COR-L47 (cell line): ENCODE measurements around the gene EML6.
A peak's percentile ranks its signal among the peaks of the same experiment; 100 is the strongest.
"Not testable (repeated sequence)": the region's sequence is repeated elsewhere in the genome, so short reads cannot be mapped to it uniquely, and the experiment has no call there.

ENCODE experiments used
- DNase-seq: peaks from one replicate; lab custom pipeline; 2025; lab: John Stamatoyannopoulos, UW

The EML6 gene

DNA sequence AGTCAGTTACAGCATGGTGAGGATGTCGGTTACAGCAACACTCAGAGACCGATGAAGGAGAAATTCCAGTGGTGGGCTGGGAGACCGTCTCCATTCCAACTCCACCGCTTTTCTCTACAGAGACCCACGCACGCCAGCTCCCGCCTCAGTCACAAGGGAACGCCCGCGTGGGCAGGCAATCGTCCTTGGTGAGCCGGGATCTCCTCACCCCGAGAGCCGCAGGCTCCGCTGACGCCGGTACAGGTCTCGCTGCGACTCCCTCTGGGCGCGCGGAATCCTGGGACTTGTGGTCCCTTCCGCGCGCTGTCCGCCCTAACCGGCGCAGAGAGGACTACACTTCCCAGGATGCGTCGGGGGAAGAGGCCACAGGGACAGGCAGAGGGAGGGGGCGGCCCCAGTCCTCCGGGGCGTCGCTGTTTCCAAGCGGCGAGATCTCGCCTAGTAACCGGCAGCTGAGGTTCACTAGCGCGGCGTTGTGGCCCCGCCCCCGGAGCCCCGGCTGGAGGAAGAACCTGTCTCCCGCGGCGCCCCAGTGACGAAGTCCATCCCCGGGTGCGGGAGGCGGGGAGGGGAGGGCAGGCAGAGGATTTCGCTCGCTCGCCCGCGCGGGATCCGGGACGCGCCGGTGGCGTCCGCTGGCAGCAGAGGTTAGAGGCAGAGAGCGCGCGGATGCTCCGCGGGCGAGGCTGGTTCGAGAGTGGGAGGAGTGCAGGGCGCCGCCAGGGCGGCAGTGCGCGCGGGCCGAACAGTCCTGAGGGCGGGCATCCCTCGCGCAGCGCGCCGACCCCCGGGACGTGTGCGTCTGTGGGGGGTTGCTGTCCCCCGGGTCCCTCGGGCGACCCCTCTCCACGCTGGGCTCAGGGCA lies at the start of gene EML6:
Gene EML6, plus strand, starts transcription at position 532 of the 865 bp plus-strand sequence. CDS start 1,400 bp downstream, outside the sequence.
- DNase-seq, result peak; percentile 99

DNA sequence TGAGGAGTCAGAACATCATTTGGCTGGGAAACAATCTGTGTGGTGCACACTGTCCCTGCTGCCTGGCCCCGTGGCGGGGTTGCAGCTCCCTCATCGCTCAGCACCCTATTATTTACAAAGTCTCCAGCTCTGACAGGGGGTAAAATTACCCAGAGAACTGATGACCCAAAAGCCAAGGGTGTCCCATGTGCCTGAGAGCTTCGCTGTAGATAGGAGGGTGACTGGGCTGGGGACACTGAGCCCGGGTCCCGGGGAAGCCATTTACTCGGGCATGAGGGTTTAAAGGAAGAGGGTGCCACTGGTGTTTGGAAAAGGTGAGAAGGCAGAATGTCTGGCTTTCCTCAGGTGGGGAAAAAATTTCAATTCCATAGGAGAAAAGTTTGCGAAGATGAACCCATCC lies 48.2 kb upstream of the EML6 start:
- DNase-seq, result no peak

DNA sequence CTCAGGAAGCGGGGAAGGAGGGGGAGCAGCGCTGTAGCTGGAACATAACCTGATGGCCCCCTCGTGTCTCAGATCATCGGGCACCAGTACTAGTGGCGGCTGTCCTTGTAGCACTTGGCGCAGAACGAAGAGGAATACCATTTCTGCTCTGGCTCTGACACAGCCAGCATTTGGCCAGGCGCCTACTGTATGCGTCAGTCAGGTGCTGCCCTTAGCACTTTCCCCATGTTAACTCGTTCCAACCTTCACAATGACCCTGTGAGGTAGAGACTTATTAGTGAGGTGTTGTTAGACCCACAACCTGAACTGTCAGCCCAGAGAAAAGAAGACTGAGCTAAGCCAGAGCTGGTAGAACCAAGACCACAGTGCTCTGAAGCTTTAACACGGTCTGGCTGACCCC lies 47.7 kb upstream of the EML6 start:
- DNase-seq, result no peak

DNA sequence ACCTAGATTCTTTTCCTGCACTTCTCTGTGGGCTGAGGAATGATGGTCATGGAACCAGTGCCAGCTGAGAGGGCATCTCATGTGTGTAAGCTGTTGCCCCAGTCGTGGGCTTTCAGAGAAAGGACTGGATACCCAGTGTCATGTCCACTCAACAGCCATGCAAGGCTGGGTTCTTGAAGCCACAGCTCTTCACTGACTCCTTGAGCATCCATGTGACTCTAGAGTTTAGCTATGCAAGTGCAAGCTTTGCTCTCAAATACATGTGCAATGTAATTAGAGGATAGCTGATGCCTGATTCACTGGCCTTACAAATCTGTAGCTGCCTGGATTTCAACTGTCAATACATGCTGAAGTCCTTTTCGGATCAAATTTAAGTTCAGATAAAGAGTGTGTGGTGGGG lies 46.8 kb upstream of the EML6 start:
- no peak for DNase-seq

DNA sequence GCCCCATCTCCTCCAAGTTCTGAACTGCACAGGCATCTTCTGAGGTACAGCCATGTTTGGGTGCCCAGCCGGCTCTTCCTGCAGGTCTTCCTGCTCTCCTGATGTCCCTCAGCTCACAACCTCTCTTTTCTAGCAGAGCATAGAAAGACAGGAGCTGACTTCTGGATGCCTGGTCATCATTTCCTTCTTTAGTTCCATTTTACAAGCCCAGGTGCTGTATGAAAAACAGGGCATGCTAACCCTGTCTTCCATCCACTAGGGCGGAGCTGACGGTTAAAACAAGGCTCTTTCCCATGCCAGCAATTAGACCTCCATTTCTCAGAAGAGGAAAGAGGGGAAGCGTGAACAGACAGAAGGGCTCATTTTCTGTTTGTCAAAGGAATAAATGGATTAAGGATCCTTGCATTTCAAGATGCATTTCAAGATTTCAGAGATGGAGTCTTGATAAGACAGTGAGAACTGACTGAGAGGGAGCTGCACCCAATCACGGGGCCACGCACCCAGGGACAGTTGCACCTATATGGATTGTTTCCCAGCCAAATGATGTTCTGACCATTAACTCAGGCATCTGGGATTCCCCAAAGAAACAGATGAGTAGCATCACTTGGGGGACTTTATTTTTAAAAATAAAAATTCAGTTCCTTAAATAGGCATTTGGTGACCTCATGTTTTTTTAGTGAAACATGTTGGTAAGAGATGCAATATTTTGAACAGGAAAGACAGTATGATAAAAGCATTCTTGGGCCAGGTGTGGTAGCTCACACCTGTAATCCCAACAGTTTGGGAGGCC lies 45.8 kb upstream of the EML6 start:
- DNase-seq, result no peak

DNA sequence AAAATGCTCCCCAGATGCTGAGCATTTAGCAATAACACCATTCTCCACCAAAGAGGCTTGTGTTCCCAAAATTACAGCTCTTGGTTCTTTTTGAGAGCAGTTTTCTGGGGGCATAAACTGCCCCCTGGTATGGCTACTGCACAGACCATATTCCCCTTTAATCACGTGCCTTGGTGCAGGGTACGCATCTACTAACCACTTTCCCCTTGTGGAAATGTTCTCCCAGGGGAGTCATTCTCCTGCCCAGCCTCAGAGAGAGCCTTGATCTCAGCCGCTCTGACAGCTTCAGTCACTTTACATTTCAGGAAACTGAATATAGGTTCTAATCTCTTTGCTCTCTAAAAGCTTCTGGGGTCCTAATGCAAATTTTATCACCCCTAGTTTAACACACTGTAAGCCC lies 44.7 kb upstream of the EML6 start:
- DNase-seq, result no peak

DNA sequence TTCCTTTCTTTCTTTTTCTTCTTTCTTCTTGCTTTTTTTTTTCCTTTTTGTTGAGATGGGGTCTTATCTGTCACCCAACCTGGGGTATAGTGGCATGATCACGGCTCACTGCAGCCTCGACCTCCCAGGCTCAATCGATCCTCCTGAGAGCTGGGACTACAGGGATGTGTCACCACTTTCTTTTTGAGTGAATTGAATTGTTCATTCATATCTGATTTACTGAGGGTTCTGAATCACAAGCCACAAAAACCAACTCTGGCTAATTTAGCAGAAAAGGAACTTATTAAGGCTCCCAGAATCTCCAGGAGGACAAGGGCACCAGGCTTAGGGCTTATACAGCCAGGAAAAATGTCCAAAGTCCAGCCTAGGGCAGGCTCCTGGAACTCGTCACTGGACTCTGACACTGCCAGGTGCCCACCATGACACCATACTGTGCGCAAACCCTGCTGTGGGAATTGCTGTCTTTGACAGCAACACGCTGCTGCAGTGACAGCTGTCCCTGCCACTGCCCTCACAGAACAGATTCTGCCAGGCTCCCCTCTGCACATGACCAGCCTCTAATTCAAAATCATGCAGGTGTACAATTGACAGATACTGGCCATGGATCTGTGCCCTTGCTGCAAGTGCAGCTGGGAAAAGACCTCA lies 42.9 kb upstream of the EML6 start:
- DNase-seq, result no peak

DNA sequence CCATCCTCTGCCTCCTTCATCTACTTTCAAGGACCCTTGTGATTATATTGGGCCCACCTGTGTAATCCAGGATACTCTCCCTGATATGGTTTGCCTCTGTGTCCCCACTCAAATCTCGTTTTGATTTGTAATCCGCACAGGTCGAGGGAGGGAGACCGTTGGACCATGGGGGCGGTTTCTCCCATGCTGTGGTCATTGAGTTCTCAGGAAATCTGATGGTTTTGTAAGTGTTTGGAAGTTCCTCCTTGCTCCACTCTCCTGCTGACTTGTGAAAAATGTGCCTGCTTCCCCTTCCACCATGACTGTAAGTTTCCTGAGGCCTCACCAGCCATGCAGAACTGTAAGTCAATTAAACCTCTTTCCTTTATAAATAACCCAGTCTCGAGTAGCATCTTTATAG lies 42.0 kb upstream of the EML6 start:
- no peak for DNase-seq

DNA sequence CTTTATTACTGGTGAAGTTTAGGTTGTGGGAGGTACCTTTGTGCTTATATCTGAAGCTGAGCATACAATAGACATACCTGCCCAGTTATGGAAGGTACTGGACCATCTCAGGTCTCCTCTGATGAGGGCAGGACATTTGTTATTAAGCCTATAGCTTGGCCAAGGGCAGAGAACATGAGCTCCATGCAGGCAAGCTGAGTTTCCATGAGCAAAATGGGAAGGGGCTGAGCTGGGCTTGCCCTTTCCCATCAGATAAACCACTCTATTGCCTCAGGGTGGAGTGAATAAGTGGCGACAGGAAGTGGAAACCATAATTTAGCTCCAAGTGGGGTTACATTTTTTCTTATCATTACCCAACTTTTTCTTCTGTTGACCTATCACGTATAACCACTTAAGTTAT lies 39.9 kb upstream of the EML6 start:
- no peak for DNase-seq

DNA sequence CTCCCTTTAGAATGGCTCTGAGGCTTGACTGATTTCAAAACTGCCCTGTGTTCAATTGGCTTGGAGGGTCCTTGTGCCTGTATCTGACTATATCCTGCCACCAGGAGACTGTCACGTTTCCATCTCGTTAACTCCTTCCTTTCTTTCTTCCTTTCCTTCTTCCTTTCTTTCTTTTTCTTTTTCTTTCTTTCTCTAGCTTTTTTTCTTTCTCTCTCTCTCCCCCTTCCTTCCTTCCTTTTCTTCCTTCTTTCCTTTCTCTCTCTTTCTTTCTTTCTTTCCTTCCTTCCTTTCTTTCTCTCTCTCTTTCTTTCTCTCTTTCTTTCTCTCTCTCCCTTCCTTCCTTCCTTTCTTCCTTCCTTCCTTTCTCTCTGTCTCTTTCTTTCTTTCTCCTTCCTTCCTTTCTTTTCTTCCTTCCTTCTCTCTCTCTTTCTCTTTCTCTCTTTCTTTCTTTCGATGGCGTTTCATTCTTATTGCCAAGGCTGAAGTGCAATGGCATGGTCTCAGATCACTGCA lies 38.1 kb upstream of the EML6 start:
- no peak for DNase-seq

DNA sequence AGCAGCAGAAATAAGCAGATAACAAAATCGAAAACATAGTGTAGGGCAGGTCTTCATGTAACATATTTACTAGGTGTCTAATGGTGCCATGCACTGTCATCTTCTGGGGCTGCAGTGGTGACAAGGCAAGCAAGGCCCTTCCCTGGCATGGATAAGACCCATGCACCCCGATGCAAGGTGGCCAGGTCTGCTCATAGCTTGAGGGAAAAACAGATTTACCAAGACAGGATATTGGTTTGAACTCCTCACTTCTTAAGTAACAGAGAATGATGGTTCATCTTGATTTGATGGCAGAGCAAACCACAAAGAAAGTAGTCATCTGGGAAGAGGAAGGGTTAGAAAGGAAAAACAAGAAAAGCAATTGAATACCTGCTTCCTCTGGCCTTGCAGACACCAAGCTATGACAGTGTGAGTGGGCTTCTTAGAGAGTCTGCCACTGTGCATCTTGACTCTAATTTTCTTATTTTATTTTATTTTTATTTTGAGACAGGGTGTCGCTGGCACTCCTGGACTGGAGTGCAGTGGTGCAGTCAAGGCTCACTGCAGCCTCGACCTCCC lies 35.8 kb upstream of the EML6 start:
- DNase-seq, result no peak

DNA sequence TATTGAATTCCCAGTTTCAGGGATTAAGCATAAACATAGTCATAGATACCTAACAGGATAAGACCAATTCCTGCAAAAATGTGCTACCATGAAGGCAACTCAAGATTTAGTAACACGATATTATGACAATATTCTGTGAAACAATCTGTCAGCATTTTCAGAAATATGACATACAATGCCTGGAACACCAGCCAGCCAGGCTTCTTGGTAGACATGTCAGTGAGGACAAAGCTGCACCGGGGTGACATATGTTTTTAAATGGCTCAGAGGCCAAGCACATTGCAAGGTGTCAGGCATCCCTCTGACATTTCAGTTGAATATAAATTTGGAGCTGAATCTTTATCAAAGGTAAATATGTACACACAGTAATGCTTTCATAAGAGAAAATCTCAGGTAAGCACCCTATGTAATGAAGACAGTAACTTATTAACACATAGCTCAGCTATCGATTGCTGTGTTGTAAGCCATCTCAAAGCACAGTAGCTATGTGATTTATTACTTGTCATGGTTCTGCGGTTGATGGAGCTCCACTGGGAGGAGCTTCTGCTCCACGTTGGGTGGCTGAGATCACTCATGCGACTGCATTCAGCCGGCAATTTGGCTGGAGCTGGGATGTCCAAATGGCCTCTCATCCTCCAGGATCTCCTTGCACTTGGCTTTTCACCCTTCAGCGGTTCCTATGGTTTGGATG lies 31.9 kb upstream of the EML6 start:
- DNase-seq, result no peak

DNA sequence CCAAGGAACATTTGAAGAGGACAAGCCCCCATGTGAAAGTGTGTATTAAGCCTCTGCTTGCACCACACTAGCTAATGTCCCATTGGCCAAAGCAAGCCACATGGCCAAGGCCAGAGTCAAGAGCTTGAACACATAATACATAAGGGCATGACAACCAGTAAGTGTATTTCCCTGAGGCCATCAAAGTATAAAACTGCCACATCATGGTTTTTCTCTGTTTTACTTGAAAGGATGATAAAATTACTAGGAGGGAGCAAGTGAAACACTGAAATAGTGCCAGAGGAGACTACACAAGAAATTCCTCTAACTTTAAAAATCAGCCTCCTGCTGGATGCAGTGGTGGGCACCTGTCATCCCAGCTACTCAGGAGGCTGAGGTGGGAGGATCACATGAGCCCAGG lies 30.9 kb upstream of the EML6 start:
- DNase-seq, result no peak

DNA sequence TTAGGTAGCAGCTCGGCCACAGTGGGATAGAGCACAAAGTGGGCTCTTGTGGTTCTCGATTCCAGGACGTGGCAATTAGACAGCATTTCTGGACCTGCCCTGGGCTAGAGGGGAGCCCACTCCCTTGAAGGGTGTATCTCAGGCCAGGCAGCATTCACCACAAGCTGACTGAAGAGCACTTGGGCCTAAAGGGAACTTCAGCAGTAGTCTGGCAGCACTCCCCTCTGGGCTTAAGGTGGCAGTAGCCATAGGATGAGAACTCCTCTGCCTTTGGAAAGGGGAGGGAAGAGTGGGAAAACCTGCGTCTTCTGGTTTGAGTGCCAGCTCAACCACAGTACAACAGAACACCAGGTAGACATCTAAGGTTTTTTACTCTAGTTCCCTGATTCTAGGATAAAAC lies 28.1 kb upstream of the EML6 start:
- no peak for DNase-seq

DNA sequence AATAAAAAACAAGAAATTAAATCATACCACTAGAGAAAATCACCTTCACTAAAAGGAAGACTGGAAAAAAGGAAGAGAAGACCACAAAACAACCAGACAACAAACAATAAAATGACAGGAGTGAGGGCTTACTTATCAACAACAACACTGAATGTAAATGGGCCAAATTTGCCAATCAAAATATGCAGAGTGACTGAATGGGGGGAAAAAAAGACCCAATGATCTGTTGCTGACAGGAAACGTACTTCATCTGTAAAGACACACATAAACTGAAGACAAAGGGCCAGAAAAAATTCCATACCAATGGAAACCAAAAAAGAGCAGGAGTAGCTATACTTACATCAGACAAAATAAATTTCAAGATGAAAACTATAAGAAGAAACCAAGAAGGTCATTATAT lies 25.5 kb upstream of the EML6 start:
- no peak for DNase-seq

DNA sequence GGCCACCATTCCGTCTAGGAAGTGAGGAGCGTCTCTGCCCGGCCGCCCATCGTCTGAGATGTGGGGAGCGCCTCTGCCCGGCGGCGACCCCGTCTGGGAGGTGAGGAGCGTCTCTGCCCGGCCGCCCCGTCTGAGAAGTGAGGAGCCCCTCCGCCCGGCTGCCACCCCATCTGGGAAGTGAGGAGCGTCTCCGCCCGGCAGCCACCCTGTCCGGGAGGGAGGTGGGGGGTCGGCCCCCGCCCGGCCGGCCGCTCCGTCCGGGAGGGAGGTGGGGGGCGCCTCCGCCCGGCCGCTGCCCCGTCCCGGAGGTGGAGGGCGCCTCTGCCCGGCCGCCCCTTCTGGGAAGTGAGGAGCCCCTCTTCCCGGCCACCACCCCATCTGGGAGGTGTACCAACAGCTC lies 24.5 kb upstream of the EML6 start:
- DNase-seq, result not testable (repeated sequence)

DNA sequence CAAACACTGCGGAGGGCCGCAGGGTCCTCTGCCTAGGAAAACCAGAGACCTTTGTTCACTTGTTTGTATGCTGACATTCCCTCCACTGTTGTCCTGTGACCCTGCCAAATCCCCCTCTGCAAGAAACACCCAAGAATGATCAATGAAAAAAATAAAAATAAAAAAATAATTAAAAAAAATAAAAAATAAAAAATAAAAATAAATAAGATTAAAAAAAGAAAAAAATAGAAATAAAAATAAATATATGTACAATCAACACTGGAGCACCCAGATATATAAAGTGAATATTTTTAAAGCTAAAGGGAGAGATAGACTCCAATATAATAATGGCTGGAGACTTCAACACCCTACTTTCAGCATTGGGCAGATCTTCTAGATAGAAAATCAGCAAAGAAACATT lies 23.8 kb upstream of the EML6 start:
- DNase-seq, result no peak

DNA sequence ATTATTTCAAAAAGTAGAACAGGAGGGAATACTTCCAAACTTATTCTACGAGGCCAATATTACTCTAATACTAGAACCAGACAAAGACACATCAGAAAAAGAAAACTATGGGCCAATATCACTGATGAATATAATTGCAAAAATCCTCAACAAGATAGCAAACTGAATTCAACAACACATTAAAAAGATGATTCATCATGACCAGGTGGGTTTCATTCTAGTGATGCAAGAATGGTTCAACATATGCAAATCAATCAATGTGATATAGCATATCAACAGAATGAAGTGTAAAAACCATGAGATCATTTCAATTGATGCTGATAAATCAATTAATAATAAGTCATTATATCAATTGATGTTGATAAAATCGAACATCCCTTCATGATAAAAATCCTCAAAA lies 22.4 kb upstream of the EML6 start:
- no peak for DNase-seq

DNA sequence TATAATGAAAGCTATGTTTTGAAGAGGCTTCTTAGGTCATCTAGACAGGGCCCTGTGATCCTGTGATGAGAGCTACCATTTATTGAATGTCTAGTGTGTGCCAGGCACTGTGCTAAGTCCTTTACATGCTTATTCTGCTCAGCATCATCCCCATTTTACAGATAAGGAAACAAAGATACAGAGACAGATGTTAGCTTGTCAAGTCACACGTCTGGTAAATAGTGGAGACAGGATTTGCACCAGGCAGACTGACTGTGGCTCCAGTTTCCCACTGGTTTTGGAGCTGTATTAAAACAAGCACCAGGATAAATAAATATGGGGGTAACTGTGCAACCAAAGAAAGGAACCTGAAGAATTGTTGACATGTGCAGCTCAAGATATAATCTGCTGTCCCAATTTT lies 19.2 kb upstream of the EML6 start:
- DNase-seq, result no peak

DNA sequence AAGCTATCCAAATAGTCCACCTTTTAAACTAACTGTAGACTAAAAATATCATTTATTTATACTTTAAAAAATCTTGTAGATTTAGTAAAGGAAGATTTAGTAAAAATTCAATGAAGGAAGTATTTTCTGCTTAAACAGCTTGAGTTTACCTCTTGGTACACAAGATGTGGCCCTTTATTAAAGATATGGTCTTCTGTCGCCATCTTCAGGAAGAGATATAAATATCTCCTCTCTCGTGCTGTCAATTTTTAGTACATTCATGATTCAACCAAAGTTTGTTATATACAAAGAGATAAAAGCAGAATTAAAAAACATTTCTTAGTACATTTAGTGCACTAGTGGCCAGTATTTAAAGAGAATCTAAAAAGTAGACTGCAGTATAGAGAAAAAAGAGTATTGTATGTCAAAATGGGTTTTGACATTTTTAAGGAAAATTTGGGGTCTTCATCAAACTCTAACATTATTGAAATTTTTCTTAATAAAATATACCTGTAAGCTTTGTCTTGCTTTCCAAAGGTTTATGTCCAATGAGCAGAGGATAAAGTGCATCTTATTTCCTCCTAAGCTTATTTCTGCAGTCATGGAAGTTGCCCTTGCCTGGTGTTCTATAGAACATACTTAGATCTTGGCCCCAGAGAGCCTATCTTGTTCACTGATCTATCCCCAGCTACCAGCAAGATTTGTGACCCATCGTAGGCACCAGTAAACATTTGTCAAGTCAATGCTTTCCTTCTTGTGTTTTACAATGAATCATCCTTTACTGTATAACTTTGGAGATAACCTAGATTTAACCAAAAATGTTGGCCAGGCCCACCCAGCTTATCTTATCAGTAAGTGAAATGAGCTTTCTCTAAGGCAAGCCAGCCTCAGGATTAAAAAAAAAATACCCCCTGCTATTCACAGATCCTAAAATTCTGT lies 18.5 kb upstream of the EML6 start:
- DNase-seq, result peak; percentile 37

DNA sequence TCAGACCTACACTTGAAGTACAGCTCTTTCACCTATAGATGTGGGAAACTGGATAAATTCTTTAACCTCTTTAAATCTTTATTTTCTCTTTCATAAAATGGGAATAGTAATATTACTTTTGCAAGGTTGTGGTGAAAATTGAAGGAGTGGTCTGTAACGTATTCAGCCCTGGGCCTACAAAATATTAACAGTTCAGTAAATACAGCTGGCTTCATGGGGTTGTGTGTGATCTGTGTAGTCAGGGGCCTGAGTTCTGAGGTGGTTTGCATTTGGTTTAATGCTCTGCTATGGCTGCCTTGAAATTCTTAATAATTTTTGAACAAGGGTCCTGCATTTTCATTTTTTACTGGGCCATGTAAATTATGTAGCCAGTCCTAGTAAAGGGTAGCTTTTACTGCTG lies 16.8 kb upstream of the EML6 start:
- DNase-seq, result no peak
